ENCODE measurements around the gene TCP11L1. TPM values are rescaled to one million over a fixed set of nuclear protein-coding genes. Genes with fewer than 3 reads are reported as not detected.

TCP11L1 gene
- total RNA-seq, 4 donors from 2014 or later = 33.5 to 73.6 (median 55.4) TPM

GRCh38 chr11:33018840-33019239 lies 20.5 kb upstream of the TCP11L1 start:
- no peaks in the 10 kb centered on the region for H3K27me3 ChIP-seq
- no peak overlapping the region for H3K27ac ChIP-seq
- WGBS, 2 donors (ENCODE audit: low coverage in 1 of 2) = 89 to 91% methylated on average over 3 to 6 of the region's 6 CpGs
- no peak overlapping the region for H3K4me3 ChIP-seq
- no peaks in the 10 kb centered on the region for H3K9me3 ChIP-seq
- TF ChIP-seq CTCF (IDR thresholded peaks at IDR 0.05) = no peak
- TF ChIP-seq POLR2AphosphoS5 (IDR thresholded peaks at IDR 0.05) = no peak
- no peak for ATAC-seq
- H3K4me1 ChIP-seq = peaks cover 0 to 24% (median 0%) of the 10 kb centered on the region in 3 donors
- H3K36me3 ChIP-seq = no peaks in the 10 kb centered on the region

GRCh38 chr11:33021501-33021900 lies 17.9 kb upstream of the TCP11L1 start:
- Histone ChIP-seq H3K4me3 (no peak overlapping the region), H3K27ac (no peak overlapping the region), H3K9me3 (no peaks in the 10 kb centered on the region), H3K27me3 (no peaks in the 10 kb centered on the region), H3K36me3 (no peaks in the 10 kb centered on the region), H3K4me1 (peaks cover 0 to 11% (median 0%) of the 10 kb centered on the region in 3 donors)
- no peak for ATAC-seq
- WGBS, 2 donors (ENCODE audit: low coverage in 1 of 2) = 90 to 100% methylated on average over 1 of the region's 1 CpG
- TF ChIP-seq CTCF (IDR thresholded peaks at IDR 0.05) (no peak), POLR2A (IDR thresholded peaks at IDR 0.05) (no peak), POLR2AphosphoS5 (IDR thresholded peaks at IDR 0.05) (no peak), EP300 (IDR thresholded peaks at IDR 0.05) (no peak)

- Histone ChIP-seq H3K4me1 (peaks cover 0 to 7% (median 0%) of the 10 kb centered on the region in 3 donors), H3K9me3 (no peaks in the 10 kb centered on the region), H3K36me3 (no peaks in the 10 kb centered on the region), H3K4me3 (no peak overlapping the region), H3K27me3 (no peaks in the 10 kb centered on the region), H3K27ac (no peak overlapping the region)
- ATAC-seq = no peak
- TF ChIP-seq POLR2AphosphoS5 (IDR thresholded peaks at IDR 0.05) (no peak), EP300 (IDR thresholded peaks at IDR 0.05) (no peak), CTCF (IDR thresholded peaks at IDR 0.05) (no peak), POLR2A (IDR thresholded peaks at IDR 0.05) (no peak)
- 21 to 88% methylated on average over 1 of the region's 1 CpG for whole genome bisulfite sequencing, 2 donors (ENCODE audit: low coverage in 1 of 2)
These were observed 17.4 kb upstream of the TCP11L1 start for GRCh38 chr11:33021937-33022336.

GRCh38 chr11:33025339-33025722 lies 14.0 kb upstream of the TCP11L1 start:
- Histone ChIP-seq H3K27me3 (no peaks in the 10 kb centered on the region), H3K9me3 (no peaks in the 10 kb centered on the region), H3K36me3 (no peaks in the 10 kb centered on the region), H3K4me1 (peaks cover 0 to 7% (median 0%) of the 10 kb centered on the region in 3 donors), H3K27ac (no peak overlapping the region), H3K4me3 (no peak overlapping the region)
- ATAC-seq = no peak
- TF ChIP-seq POLR2A (IDR thresholded peaks at IDR 0.05) = no peak
- no peak for TF ChIP-seq EP300 (IDR thresholded peaks at IDR 0.05)
- WGBS, 2 donors (ENCODE audit: low coverage in 1 of 2) = 73 to 90% methylated on average over 3 of the region's 3 CpGs

GRCh38 chr11:33027233-33027632 lies 12.1 kb upstream of the TCP11L1 start:
- Histone ChIP-seq H3K27me3 (no peaks in the 10 kb centered on the region), H3K27ac (no peak overlapping the region), H3K4me1 (peaks cover 0 to 4% (median 0%) of the 10 kb centered on the region in 3 donors), H3K4me3 (no peak overlapping the region), H3K36me3 (no peaks in the 10 kb centered on the region), H3K9me3 (no peaks in the 10 kb centered on the region)
- TF ChIP-seq CTCF (IDR thresholded peaks at IDR 0.05) (no peak), POLR2AphosphoS5 (IDR thresholded peaks at IDR 0.05) (no peak), EP300 (IDR thresholded peaks at IDR 0.05) (no peak), POLR2A (IDR thresholded peaks at IDR 0.05) (no peak)
- WGBS, 2 donors (ENCODE audit: low coverage in 1 of 2) = 75 to 88% methylated on average over 2 of the region's 2 CpGs
- ATAC-seq = no peak

Measured in gastroesophageal sphincter (tissue), 4 donors.